ENCODE measurements around the gene PELI3.

DNA sequence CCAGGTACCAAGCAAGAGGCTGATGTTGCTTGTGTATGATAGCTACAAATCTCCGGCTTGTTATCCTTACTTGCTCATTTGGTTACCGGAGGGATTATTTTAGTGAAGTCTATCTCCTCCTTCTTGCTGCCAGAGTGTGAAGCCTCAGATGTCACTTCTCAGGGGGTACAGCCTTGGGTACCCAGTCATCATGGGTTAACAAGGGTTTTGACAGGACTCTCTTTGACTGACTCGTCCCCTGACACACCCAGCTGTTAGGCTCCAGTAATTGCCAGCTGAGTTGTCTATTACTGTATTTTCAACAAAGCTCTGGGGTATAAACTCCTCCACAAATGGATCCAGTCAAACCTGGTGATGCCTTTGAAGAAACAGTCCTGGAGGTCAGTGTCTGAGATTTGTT, 11.9 kb upstream of the PELI3 start:
- TF ChIP-seq, protein P1, sequence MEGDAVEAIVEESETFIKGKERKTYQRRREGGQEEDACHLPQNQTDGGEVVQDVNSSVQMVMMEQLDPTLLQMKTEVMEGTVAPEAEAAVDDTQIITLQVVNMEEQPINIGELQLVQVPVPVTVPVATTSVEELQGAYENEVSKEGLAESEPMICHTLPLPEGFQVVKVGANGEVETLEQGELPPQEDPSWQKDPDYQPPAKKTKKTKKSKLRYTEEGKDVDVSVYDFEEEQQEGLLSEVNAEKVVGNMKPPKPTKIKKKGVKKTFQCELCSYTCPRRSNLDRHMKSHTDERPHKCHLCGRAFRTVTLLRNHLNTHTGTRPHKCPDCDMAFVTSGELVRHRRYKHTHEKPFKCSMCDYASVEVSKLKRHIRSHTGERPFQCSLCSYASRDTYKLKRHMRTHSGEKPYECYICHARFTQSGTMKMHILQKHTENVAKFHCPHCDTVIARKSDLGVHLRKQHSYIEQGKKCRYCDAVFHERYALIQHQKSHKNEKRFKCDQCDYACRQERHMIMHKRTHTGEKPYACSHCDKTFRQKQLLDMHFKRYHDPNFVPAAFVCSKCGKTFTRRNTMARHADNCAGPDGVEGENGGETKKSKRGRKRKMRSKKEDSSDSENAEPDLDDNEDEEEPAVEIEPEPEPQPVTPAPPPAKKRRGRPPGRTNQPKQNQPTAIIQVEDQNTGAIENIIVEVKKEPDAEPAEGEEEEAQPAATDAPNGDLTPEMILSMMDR (conservative IDR thresholded peaks at IDR 0.05; ENCODE audit: low read length) = no peak
- no peak for TF ChIP-seq EZH2phosphoT487 (IDR thresholded peaks at IDR 0.05; ENCODE audit: borderline replicate concordance)

All from Loucy (cell line).